GM13977 (cell line): Measurements from ENCODE around the gene PKD1L1.
"Not testable (repeated sequence)": the region's sequence is repeated elsewhere in the genome, so short reads cannot be mapped to it uniquely, and the experiment has no call there.

ENCODE experiments used
- DNase-seq: peaks from one replicate; pipeline ENCODE4 v3.0.0; 2012; ENCODE audit warnings: low spot score
- in situ Hi-C: fragments of 300-500 bp; cut with MboI; formaldehyde crosslinking; loops from one replicate; pipeline ENCODE4 v1.12.0; 2022; ENCODE audit warnings: low sequenced_read_pairs, low pct_unique_long_range_greater_than_20kb, mixed read lengths, inconsistent platforms; ENCODE audit not compliant: unreplicated experiment
- TF ChIP-seq, protein P1 (sequence below): IDR thresholded peaks from 2 replicates; pipeline ENCODE4 v1.5.1; 2012; ENCODE audit warnings: mild to moderate bottlenecking, control low read depth; ENCODE audit not compliant: insufficient read depth; ENCODE audit errors: extremely low read depth, missing control alignments

Gene PKD1L1

DNA sequence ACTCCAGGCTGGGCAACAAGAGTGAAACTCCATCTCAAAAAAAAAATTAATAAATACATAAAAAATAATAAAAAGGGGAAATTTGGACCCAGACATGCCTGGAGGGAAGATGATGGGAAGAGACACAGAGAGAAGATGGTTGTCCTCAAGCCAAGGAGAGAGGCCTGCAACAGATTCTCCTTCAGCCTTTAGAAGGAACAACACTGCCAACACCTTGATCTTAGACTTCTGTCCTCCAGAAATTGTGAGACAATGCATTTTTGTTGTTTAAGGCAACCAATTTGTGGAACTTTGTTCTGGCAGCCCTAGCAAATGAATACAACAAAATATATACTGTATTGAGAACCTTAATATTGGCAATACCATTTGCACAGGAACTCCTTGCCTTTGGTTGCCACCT is 186.1 kb downstream of the PKD1L1 start:
- in situ Hi-C loops: no loop called here
- TF ChIP-seq, protein P1, sequence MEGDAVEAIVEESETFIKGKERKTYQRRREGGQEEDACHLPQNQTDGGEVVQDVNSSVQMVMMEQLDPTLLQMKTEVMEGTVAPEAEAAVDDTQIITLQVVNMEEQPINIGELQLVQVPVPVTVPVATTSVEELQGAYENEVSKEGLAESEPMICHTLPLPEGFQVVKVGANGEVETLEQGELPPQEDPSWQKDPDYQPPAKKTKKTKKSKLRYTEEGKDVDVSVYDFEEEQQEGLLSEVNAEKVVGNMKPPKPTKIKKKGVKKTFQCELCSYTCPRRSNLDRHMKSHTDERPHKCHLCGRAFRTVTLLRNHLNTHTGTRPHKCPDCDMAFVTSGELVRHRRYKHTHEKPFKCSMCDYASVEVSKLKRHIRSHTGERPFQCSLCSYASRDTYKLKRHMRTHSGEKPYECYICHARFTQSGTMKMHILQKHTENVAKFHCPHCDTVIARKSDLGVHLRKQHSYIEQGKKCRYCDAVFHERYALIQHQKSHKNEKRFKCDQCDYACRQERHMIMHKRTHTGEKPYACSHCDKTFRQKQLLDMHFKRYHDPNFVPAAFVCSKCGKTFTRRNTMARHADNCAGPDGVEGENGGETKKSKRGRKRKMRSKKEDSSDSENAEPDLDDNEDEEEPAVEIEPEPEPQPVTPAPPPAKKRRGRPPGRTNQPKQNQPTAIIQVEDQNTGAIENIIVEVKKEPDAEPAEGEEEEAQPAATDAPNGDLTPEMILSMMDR: no peak
- no peak for DNase-seq

DNA sequence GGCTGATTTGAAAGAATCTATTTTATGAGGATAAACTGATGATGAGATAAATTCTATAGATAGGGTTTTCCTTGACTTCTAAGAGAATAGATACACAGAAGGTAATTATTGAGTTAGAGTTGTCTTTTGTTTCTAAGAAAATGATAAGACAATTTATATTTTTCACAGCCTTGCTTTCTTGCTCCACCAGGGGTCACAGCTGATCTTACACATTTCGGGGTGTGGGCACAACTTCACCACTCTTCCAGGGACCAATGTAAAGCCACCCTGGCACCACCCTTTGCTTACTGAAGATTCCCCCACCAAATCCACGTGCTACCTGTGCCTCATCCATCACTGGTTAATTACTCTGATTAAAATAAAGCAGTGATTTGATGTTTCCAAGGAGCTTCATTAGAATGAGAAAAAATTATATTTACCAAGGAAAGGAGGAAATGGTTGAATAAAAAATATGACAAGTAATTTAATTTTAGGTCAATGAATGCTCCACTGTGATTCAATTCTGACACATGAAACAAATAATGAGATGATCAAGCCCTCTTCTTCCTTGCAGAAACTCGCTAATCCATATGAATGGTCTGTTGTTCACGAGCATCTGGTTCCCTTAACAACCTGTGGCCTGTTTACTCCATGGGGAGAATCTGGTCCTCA is 189.1 kb downstream of the PKD1L1 start:
- in situ Hi-C loops: no loop called here
- no peak for DNase-seq
- TF ChIP-seq, protein P1: peak; percentile 0

DNA sequence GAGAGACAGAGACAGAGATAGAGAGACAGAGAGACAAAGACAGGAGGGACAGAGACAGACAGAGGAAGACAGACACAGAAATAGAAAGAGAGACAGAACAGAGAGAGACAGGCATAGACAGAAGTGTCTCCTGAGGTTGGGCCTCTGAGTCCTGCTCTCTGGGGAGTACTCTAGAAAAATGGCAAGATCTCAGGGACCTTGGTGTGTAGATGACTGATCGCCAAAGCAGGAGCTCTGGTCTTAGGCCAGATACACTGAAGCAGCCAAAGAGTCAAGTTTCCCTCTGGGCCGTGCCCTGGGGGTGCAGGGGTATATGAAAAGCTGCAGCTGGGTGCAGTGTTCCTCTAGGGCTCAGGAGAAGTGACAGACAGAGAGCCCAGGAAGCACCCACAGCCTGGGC is 189.7 kb downstream of the PKD1L1 start:
- no peak for DNase-seq
- in situ Hi-C loops: no loop called here
- TF ChIP-seq, protein P1: no peak

DNA sequence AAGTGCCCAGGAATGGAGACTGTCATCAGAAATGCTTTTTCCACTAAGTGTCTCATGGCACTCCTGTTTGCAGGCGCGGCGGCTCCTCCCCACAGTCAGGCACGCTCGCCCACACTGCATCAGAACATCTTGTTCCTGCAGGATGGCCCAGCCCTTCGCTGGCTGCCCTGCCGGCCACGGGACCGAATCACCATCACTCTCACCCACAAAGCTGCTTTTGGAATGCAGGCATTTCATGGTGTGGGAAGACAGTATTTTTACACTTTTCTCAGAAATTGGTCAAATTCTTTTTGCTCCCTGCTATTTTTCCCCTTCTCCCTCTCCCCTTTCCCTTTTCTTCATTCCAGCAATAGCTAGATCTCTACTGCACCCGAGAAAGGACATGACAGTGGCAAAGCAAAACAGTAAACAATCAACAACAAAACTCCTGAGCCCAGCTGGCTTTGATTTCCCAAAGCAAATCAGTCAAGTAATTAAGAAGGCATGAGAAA is 190.3 kb downstream of the PKD1L1 start:
- no peak for DNase-seq
- in situ Hi-C loops: no loop called here
- TF ChIP-seq, protein P1: no peak

DNA sequence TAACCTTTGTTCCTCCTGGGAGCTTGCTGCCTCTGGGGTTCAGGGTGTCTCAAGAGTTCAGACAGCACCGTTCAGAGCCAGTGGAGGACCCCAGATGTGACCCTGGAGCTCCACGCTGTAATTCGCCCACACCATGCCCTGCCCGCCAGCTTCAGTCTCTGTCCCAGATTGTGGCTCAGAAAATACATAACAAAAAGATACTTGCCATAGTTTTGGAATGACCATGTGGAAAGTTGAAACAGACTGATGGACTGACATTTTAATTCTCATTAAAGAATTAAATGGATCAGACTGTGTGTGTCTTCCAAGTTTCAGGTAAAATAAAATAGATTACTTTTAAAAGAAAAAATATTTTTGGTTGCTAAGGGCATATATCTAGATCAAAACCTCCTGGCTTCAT is 191.6 kb downstream of the PKD1L1 start:
- no peak for DNase-seq
- TF ChIP-seq, protein P1: no peak
- in situ Hi-C loops: no loop called here

DNA sequence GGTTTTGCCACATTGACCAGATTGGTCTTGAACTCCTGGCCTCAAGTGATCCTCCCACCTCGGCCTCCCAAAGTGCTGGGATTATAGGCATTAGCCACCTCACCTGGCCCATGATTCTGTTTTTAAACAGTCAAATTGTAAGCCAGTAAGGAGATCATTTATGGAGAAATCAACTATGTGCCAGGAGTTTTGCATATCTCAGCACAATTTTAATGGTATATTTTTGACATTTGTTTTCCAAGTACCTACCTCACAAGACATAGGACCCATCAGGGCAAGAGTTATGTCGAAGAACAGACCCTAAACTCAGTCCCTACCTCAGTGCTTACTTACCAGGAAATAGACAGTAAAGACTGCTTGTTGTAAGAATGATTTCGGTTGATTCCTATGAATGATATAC is 193.0 kb downstream of the PKD1L1 start:
- TF ChIP-seq, protein P1: no peak
- in situ Hi-C loops: no loop called here
- DNase-seq: no peak

DNA sequence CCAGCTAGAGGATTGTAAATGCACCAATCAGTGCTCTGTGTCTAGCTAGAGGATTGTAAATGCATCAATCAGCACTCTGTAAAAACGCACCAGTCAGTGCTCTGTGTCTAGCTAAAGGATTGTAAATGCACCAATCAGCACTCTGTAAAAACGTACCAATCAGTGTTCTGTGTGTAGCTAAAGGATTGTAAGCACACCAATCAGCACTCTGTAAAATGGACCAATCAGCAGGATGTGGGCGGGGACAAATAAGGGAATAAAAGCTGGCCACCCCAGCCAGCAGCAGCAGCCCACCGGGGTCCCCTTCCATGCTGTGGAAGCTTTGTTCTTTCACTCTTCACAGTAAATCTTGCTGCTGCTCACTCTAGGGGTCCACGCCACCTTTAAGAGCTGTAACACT is 196.5 kb downstream of the PKD1L1 start:
- DNase-seq, in situ Hi-C loops: not testable (repeated sequence)
